ENCODE measurements around the gene SDHAF2. TPM values are rescaled to one million over a fixed set of nuclear protein-coding genes. Genes with fewer than 3 reads are reported as not detected.

SDHAF2 gene
- total RNA-seq, 3 donors from 2014 or later: 46.7 to 94.0 (median 58.7) TPM

DNA sequence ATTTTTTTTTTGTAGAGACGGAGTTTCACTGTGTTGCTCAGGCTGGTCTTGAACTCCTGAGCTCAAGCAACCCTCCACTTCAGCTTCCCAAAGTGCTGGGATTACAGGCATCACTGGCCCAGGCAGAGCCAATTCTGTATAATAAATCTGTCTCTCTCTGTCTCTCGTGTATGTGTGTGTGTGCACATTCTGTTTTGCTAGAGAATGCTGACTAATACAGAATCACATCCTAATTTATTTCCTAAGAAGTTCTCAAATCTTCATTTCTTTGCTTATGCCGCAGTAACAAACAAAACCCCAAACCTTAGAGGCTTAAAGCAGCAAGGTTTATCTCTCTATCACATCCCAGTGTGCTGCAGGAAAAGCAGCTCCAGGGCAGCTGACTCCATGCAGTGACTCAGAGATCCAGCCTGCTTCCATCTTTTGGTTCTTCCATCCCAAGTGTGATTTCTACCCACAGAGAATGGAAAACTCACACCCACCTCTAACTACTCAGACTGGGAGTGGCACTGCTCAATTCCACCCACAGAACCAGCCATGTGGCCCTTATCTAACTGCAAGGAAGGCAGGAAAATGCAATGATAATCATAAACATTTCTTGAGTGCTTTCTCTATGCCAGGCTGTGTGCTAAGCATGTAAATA lies 43.6 kb downstream of the SDHAF2 start:
- Histone ChIP-seq H3K4me3 (no peak overlapping the region), H3K36me3 (no peaks in the 10 kb centered on the region), H3K27ac (peak overlapping the region in 1 of 2 donors; percentile 79), H3K4me1 (peaks cover 0 to 7% of the 10 kb centered on the region in 2 donors), H3K27me3 (no peaks in the 10 kb centered on the region), H3K9me3 (no peaks in the 10 kb centered on the region)
- TF ChIP-seq POLR2AphosphoS5 (IDR thresholded peaks at IDR 0.05) (no peak), POLR2A (IDR thresholded peaks at IDR 0.05) (no peak)
- TF ChIP-seq, protein P1, sequence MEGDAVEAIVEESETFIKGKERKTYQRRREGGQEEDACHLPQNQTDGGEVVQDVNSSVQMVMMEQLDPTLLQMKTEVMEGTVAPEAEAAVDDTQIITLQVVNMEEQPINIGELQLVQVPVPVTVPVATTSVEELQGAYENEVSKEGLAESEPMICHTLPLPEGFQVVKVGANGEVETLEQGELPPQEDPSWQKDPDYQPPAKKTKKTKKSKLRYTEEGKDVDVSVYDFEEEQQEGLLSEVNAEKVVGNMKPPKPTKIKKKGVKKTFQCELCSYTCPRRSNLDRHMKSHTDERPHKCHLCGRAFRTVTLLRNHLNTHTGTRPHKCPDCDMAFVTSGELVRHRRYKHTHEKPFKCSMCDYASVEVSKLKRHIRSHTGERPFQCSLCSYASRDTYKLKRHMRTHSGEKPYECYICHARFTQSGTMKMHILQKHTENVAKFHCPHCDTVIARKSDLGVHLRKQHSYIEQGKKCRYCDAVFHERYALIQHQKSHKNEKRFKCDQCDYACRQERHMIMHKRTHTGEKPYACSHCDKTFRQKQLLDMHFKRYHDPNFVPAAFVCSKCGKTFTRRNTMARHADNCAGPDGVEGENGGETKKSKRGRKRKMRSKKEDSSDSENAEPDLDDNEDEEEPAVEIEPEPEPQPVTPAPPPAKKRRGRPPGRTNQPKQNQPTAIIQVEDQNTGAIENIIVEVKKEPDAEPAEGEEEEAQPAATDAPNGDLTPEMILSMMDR (IDR thresholded peaks at IDR 0.05): no peak
- intact Hi-C loops (cut with DNase I; ENCODE audit: low total_unique reads): no loop called here
- no peak for DNase-seq (ENCODE audit: low spot score in 2 of 2)

DNA sequence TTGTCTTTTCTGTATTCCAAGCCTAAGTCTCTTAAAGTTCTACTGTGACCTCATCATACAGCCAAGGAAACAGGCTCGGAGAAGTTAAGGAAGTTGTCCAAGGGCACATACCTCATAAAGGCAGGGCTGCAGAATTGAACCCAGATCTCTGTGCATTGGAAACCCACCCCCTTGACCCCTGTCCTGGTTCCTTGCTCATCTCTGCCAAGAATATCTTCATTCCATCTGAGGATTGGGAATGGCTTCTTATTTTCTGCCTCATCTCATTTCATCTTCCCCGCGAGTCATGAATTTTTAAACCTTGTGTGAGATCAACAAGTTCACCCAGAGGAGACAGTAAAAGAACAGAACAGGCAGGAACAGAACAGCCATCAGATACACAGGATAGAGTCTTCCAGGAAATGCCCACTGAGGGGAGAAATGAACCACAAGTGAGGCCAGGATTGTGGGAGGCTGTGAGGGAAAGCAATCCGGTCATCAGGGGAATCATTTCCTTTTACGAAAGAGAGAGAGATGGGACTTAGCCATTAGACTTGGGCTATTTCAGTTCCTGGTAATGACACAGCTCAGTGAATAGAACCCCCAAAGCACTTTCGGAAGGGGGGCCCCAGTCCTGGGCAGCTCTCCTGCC lies 44.2 kb downstream of the SDHAF2 start:
- no peaks in the 10 kb centered on the region for H3K36me3 ChIP-seq
- intact Hi-C loops (cut with DNase I; ENCODE audit: low total_unique reads): no loop called here
- no peaks in the 10 kb centered on the region for H3K9me3 ChIP-seq
- TF ChIP-seq POLR2A (IDR thresholded peaks at IDR 0.05): no peak
- TF ChIP-seq POLR2AphosphoS5 (IDR thresholded peaks at IDR 0.05): no peak
- TF ChIP-seq, protein P1 (IDR thresholded peaks at IDR 0.05): no peak
- H3K4me3 ChIP-seq: no peak overlapping the region
- H3K27me3 ChIP-seq: no peaks in the 10 kb centered on the region
- peak overlapping the region in 1 of 2 donors; percentile 79 for H3K27ac ChIP-seq
- no peak for DNase-seq (ENCODE audit: low spot score in 2 of 2)
- peaks cover 0 to 7% of the 10 kb centered on the region in 2 donors for H3K4me1 ChIP-seq

DNA sequence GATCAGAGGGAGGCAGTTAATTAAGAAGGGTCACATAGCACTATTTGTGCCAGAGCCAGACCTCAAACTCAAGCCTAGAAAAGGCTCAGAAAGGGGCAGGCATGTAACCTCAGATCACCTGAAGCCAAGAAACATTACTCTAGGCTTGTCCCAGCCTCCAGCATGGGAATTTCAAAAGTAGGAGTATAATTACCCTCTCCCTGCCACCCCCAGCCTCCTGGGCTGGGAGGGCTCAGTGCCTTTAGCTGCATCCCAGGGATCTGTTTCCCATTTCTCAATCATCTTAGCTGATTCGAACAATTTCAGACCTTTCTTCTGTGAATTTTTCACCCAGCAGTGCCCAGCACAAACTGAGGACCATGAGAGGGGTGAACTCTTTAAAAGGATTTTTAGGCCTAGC lies 45.5 kb downstream of the SDHAF2 start:
- Histone ChIP-seq H3K27ac (peak overlapping the region in 1 of 2 donors; percentile 79), H3K36me3 (no peaks in the 10 kb centered on the region), H3K9me3 (no peaks in the 10 kb centered on the region), H3K4me1 (peaks cover 0 to 7% of the 10 kb centered on the region in 2 donors), H3K4me3 (no peak overlapping the region), H3K27me3 (no peaks in the 10 kb centered on the region)
- no peak for DNase-seq (ENCODE audit: low spot score in 2 of 2)
- TF ChIP-seq, protein P1 (IDR thresholded peaks at IDR 0.05): no peak
- TF ChIP-seq POLR2A (IDR thresholded peaks at IDR 0.05): no peak
- TF ChIP-seq POLR2AphosphoS5 (IDR thresholded peaks at IDR 0.05): no peak
- intact Hi-C loops (cut with DNase I; ENCODE audit: low total_unique reads): loop anchor here (5.0 kb wide), 1 partner anchor 42 kb away; no protein-coding TSS in a partner anchor

DNA sequence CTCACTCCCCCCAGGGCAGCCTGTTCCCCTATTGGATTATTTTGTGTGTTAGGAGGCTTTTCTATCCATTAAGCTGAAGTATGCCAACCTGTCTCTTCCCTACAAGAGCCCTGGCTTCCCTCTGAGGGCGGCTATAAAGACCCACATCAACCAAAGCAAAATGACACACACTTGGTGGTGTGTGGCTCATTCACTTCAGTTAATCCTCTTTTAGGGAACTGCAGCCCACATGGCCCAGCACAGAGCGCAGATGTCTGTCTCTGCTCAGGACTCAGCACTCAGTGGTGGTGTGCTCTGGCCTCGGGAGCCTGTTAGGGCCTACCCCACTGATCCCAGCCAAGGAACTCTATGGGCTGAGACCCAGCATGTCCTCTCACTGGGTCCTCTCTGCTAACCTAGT lies 46.4 kb downstream of the SDHAF2 start:
- H3K4me3 ChIP-seq: no peak overlapping the region
- intact Hi-C loops (cut with DNase I; ENCODE audit: low total_unique reads): loop anchor here (5.0 kb wide), 1 partner anchor 41 kb away; no protein-coding TSS in a partner anchor
- no peaks in the 10 kb centered on the region for H3K9me3 ChIP-seq
- TF ChIP-seq, protein P1 (IDR thresholded peaks at IDR 0.05): no peak
- TF ChIP-seq POLR2A (IDR thresholded peaks at IDR 0.05): no peak
- TF ChIP-seq POLR2AphosphoS5 (IDR thresholded peaks at IDR 0.05): no peak
- DNase-seq (ENCODE audit: low spot score in 2 of 2): no peak
- peak overlapping the region in 1 of 2 donors; percentile 9 for H3K27ac ChIP-seq
- H3K4me1 ChIP-seq: peaks cover 0 to 7% of the 10 kb centered on the region in 2 donors
- H3K36me3 ChIP-seq: no peaks in the 10 kb centered on the region
- H3K27me3 ChIP-seq: no peaks in the 10 kb centered on the region

DNA sequence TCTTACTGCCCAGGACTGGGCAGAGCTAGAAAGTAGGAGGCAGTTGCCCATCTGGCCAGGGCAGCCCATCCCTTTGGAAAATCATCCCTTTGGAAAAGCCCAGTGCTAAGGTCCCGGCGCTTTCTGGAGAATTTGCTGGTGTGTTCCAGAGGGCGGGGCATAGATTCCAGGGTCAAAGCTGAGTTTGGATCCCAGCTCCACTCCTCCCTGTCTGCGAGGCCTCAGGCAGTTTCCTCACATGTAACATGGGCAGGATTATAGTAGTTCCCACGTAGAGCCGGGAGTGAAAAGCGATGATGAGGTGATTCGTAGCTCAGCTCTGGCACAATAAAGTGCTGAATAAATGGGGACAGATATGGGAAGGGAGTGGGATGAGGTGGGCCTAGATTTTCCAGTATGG lies 47.2 kb downstream of the SDHAF2 start:
- Histone ChIP-seq H3K9me3 (no peaks in the 10 kb centered on the region), H3K27me3 (no peaks in the 10 kb centered on the region), H3K36me3 (no peaks in the 10 kb centered on the region), H3K4me1 (peaks cover 0 to 7% of the 10 kb centered on the region in 2 donors), H3K4me3 (no peak overlapping the region), H3K27ac (peak overlapping the region in 1 of 2 donors; percentile 25)
- no peak for DNase-seq (ENCODE audit: low spot score in 2 of 2)
- intact Hi-C loops (cut with DNase I; ENCODE audit: low total_unique reads): loop anchor here (5.0 kb wide), 1 partner anchor 40 kb away; no protein-coding TSS in a partner anchor
- no peak for TF ChIP-seq POLR2AphosphoS5 (IDR thresholded peaks at IDR 0.05)
- no peak for TF ChIP-seq POLR2A (IDR thresholded peaks at IDR 0.05)
